Measurements from ENCODE around the gene LYSMD2.
A peak's percentile ranks its signal among the peaks of the same experiment; 100 is the strongest.
"Not testable (repeated sequence)": the region's sequence is repeated elsewhere in the genome, so short reads cannot be mapped to it uniquely, and the experiment has no call there.

Gene LYSMD2

GRCh38 chr15:51737522-51738305, at the start of gene LYSMD2:
TSS of gene LYSMD2 (minus strand) at chr15:51737655. CDS start at chr15:51737622, 33 bp downstream.
- peak within 1 kb of the TSS; percentile 65 for H3K4me3 ChIP-seq (replicated peaks; ENCODE audit: low read depth, low read length)
- TF ChIP-seq, protein P1, sequence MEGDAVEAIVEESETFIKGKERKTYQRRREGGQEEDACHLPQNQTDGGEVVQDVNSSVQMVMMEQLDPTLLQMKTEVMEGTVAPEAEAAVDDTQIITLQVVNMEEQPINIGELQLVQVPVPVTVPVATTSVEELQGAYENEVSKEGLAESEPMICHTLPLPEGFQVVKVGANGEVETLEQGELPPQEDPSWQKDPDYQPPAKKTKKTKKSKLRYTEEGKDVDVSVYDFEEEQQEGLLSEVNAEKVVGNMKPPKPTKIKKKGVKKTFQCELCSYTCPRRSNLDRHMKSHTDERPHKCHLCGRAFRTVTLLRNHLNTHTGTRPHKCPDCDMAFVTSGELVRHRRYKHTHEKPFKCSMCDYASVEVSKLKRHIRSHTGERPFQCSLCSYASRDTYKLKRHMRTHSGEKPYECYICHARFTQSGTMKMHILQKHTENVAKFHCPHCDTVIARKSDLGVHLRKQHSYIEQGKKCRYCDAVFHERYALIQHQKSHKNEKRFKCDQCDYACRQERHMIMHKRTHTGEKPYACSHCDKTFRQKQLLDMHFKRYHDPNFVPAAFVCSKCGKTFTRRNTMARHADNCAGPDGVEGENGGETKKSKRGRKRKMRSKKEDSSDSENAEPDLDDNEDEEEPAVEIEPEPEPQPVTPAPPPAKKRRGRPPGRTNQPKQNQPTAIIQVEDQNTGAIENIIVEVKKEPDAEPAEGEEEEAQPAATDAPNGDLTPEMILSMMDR (IDR thresholded peaks at IDR 0.05; ENCODE audit: low read length, missing control alignments), result no peak
- peak; percentile 50 for DNase-seq (ENCODE audit: low read depth)

DNA sequence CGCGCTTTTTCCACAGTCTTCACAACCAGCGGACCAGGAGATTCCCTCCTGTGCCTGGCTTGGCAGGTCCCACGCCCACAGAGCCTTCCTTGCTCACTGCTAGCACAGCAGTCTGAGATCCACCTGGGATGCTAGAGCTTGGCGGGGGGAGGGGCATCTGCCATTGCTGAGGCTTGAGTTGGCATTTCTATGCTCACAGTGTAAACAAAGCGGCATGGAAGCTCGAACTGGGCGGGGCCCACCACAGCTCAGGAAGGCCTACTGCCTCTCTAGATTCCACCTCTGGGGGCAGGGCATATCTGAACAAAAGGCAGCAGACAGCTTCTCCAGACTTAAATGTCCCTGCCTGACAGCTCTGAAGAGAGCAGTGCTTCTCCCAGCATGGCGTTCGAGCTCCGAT, 49.7 kb upstream of the LYSMD2 start:
- not testable (repeated sequence) for H3K4me3 ChIP-seq (replicated peaks; ENCODE audit: low read depth, low read length); DNase-seq (ENCODE audit: low read depth)

- H3K4me3 ChIP-seq (replicated peaks; ENCODE audit: low read depth, low read length), result no peak overlapping the region
- TF ChIP-seq, protein P1 (IDR thresholded peaks at IDR 0.05; ENCODE audit: low read length, missing control alignments), result no peak
- DNase-seq (ENCODE audit: low read depth), result no peak
These were observed 46.5 kb upstream of the LYSMD2 start for GRCh38 chr15:51783967-51784366.

DNA sequence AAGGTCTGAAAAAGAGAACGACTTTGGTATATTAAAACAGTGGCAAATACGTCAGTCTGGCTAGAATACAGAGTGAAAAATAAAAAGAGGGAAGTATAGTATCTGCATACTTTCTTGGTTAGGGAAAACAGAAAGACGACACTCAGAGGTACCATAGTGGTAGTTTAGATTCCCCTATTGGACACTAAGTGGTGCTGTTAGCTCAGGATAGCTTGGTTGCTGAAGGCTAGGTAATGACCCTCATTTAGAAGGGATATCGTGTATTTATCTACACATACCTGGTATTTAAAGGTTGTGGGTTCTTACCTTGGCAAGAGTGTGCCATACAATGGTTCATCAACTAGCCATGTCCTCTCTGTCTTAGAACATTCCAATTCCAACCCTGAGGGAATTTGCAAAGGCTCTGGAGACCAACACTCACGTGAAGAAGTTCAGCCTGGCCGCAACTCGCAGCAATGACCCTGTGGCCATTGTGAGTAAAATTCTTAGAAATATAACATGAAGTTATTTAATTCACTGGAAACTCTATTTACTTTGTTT, 45.0 kb upstream of the LYSMD2 start:
- no peak overlapping the region for H3K4me3 ChIP-seq (replicated peaks; ENCODE audit: low read depth, low read length)
- DNase-seq (ENCODE audit: low read depth), result peak; percentile 31
- TF ChIP-seq, protein P1 (IDR thresholded peaks at IDR 0.05; ENCODE audit: low read length, missing control alignments), result peak; percentile 41

- DNase-seq (ENCODE audit: low read depth), result no peak
- TF ChIP-seq, protein P1 (IDR thresholded peaks at IDR 0.05; ENCODE audit: low read length, missing control alignments), result no peak
- no peak overlapping the region for H3K4me3 ChIP-seq (replicated peaks; ENCODE audit: low read depth, low read length)
These were observed 44.1 kb upstream of the LYSMD2 start for GRCh38 chr15:51781506-51781905.

- DNase-seq (ENCODE audit: low read depth), result peak; percentile 20
- H3K4me3 ChIP-seq (replicated peaks; ENCODE audit: low read depth, low read length), result no peak overlapping the region
- TF ChIP-seq, protein P1 (IDR thresholded peaks at IDR 0.05; ENCODE audit: low read length, missing control alignments), result no peak
These were observed 43.2 kb upstream of the LYSMD2 start for GRCh38 chr15:51780636-51781035.

GRCh38 chr15:51776952-51777569, 39.6 kb upstream of the LYSMD2 start:
- peak; percentile 90 for DNase-seq (ENCODE audit: low read depth)
- TF ChIP-seq, protein P1 (IDR thresholded peaks at IDR 0.05; ENCODE audit: low read length, missing control alignments), result peak; percentile 81

More at GRCh38 chr15:51776952-51777569, 39.6 kb upstream of the LYSMD2 start:
- no peak overlapping the region for H3K4me3 ChIP-seq (replicated peaks; ENCODE audit: low read depth, low read length)

Measured in fibroblast of pulmonary artery (primary cell).